ENCODE data around the gene LRMDA. TPM values are rescaled to one million over a fixed set of nuclear protein-coding genes. Genes with fewer than 3 reads are reported as not detected.

Gene LRMDA
- total and polyA plus RNA-seq, 2 of the 8 experiments (the other 6 are each of a cell fraction or from before 2014, with no cell fraction given), result 0.86 to 2.8 TPM

- no peak overlapping the region for H3K9ac ChIP-seq (replicated peaks in 1 of 4; ENCODE audit: extremely low read depth in 1 of 4, low read depth in 3 of 4, low read length in 3 of 4)
- no peak overlapping the region for H2AK5ac ChIP-seq (ENCODE audit: low read depth, low read length)
- no peaks in the 10 kb centered on the region for H3K36me3 ChIP-seq (ENCODE audit: control insufficient read depth in 2 of 4, insufficient read depth in 4 of 4, low read length in 3 of 4)
- no peak overlapping the region for H4K8ac ChIP-seq (ENCODE audit: extremely low read depth, insufficient read depth, low read length)
- no peak overlapping the region for H2AFZ ChIP-seq (ENCODE audit: low read length)
- no peak for FAIRE-seq
- H3K4me1 ChIP-seq (replicated peaks in 1 of 4; ENCODE audit: control insufficient read depth in 3 of 4, insufficient read depth in 4 of 4, low read length in 3 of 4), result no peaks in the 10 kb centered on the region
- no peak overlapping the region for H3K23ac ChIP-seq (ENCODE audit: insufficient read length)
- no peak overlapping the region for H3K56ac ChIP-seq (replicated peaks; ENCODE audit: insufficient read length, low read depth, low read length)
- H2BK15ac ChIP-seq (ENCODE audit: low read length), result no peak overlapping the region
- H3K14ac ChIP-seq (ENCODE audit: insufficient read length), result no peak overlapping the region
- H3K4me3 ChIP-seq (ENCODE audit: extremely low read depth in 1 of 4, insufficient read depth in 2 of 4, low read depth in 3 of 4, low read length in 4 of 4), result no peak overlapping the region
- H3K4ac ChIP-seq (replicated peaks; ENCODE audit: insufficient read length, low read depth, low read length), result no peak overlapping the region
- H3K9me3 ChIP-seq (ENCODE audit: insufficient read depth in 2 of 2, low read depth in 1 of 2, low read length in 1 of 2), result no peaks in the 10 kb centered on the region
- no peak overlapping the region for H3K27ac ChIP-seq (ENCODE audit: low read depth, low read length)
- 90% methylated on average over 4 of the region's 4 CpGs; no CpG with 5 or more reads in 1 of the 2 experiments for WGBS, 2 experiments (ENCODE audit: extremely low coverage in 1 of 2, insufficient coverage in 1 of 2, insufficient read length in 1 of 2, insufficient replicate concordance in 2 of 2, low coverage in 1 of 2, low lambda C conversion rate in 2 of 2, missing lambda C conversion rate in 1 of 2)
- no peak overlapping the region for H4K91ac ChIP-seq (replicated peaks; ENCODE audit: insufficient read length, low read length)
- no peak overlapping the region for H3K4me2 ChIP-seq (ENCODE audit: insufficient read depth in 1 of 2, low read depth in 2 of 2, low read length in 2 of 2)
- no peak overlapping the region for H3K18ac ChIP-seq (ENCODE audit: extremely low read depth, low read length)
- H2BK20ac ChIP-seq (ENCODE audit: low read length), result no peak overlapping the region
- DNase-seq (ENCODE audit: low read depth in 1 of 2, low spot score in 2 of 2), result no peak
- no peak overlapping the region for H2BK12ac ChIP-seq (ENCODE audit: low read depth, low read length)
- CTCF ChIA-PET (ENCODE audit: partially characterized antibody), result no interaction called here
- H3K23me2 ChIP-seq (ENCODE audit: low read depth, low read length), result no peaks in the 10 kb centered on the region
- no peak for TF ChIP-seq EP300 (IDR thresholded peaks at IDR 0.05; ENCODE audit: borderline replicate concordance in 1 of 2, low read depth in 2 of 2, low read length in 2 of 2)
- no peak for TF ChIP-seq USF2 (IDR thresholded peaks at IDR 0.05; ENCODE audit: low read length)
- no peak overlapping the region for H2BK120ac ChIP-seq (replicated peaks; ENCODE audit: low read depth, low read length)
- H3K79me1 ChIP-seq (ENCODE audit: low read depth, low read length), result no peaks in the 10 kb centered on the region
- H4K5ac ChIP-seq (ENCODE audit: insufficient read length, low read depth, low read length), result no peak overlapping the region
- H2BK5ac ChIP-seq (ENCODE audit: low read depth, low read length), result no peak overlapping the region
- POLR2A ChIA-PET (ENCODE audit: partially characterized antibody), result no interaction called here
- H3K79me2 ChIP-seq (ENCODE audit: control insufficient read depth in 1 of 2, insufficient read depth in 2 of 2, low read length in 2 of 2), result no peaks in the 10 kb centered on the region
- no peaks in the 10 kb centered on the region for H3K27me3 ChIP-seq (replicated peaks in 1 of 4; ENCODE audit: control insufficient read depth in 3 of 4, extremely low read depth in 1 of 4, insufficient read depth in 3 of 4, low read length in 3 of 4)
- no peaks in the 10 kb centered on the region for H4K20me1 ChIP-seq (replicated peaks in 1 of 2; ENCODE audit: control insufficient read depth in 1 of 2, insufficient read depth in 2 of 2, low read length in 2 of 2)
These were observed 972.5 kb downstream of the LRMDA start for GRCh38 chr10:76403912-76404311.
